UCSD-AML1 (cell line): ENCODE measurements around the gene ZNF682.
A peak's percentile ranks its signal among the peaks of the same experiment; 100 is the strongest.
"Not testable (repeated sequence)": the region's sequence is repeated elsewhere in the genome, so short reads cannot be mapped to it uniquely, and the experiment has no call there.

Source experiments
- DNase-seq: peaks from one replicate; lab custom pipeline; 2025; ENCODE audit not compliant: unreplicated experiment; lab: John Stamatoyannopoulos, UW

ZNF682 gene

GRCh38 chr19:20005741-20006140 lies 33.6 kb downstream of the ZNF682 start:
- no peak for DNase-seq

GRCh38 chr19:19997656-19998268 lies 41.5 kb downstream of the ZNF682 start:
- no peak for DNase-seq

GRCh38 chr19:19966862-19967261 lies 72.4 kb downstream of the ZNF682 start:
- DNase-seq, result no peak

GRCh38 chr19:19966126-19966525 lies 73.2 kb downstream of the ZNF682 start:
- DNase-seq, result not testable (repeated sequence)

- DNase-seq, result no peak
Measured at GRCh38 chr19:19964416-19964815, 74.9 kb downstream of the ZNF682 start.

GRCh38 chr19:19959151-19959799 lies 80.0 kb downstream of the ZNF682 start:
- peak; percentile 13 for DNase-seq

- DNase-seq, result not testable (repeated sequence)
Measured at GRCh38 chr19:19957766-19958165, 81.5 kb downstream of the ZNF682 start.

- DNase-seq, result no peak
Measured at GRCh38 chr19:19956434-19957075, 82.8 kb downstream of the ZNF682 start.

GRCh38 chr19:19955208-19955607 lies 84.1 kb downstream of the ZNF682 start:
- no peak for DNase-seq
